K562 (cell line): ENCODE measurements around the gene USP20. TPM values are rescaled to one million over a fixed set of nuclear protein-coding genes. Genes with fewer than 3 reads are reported as not detected.

Experiments used
- ATAC-seq: fragments of 200-7000 bp; cut with Tn5 transposase; 3 replicates; pipeline ENCODE4 v1.9.1; 2020; ENCODE audit warnings: moderate library complexity
- BruUV-seq: library from RNA; stranded (reverse); fragments of 400-500 nt; replicated peaks from 2 replicates; lab custom pipeline; 2021; lab: Mats Ljungman, UMichigan
- CTCF ChIA-PET: fragments of 300-600 bp; formaldehyde crosslinking; extraction: SDS; loops from one replicate; lab custom pipeline; 2021; ENCODE audit warnings: low intra/inter-chr PET ratio; lab: Yijun Ruan, JAX
- POLR2A ChIA-PET: fragments of 300-600, 350-650 bp; sonication (Branson Sonifier 250); formaldehyde crosslinking; extraction: SDS; loops from one replicate; lab custom pipeline; 2021; ENCODE audit warnings: antibody characterized with exemption, inconsistent platforms; lab: Yijun Ruan, JAX
- DNase-seq, 4 experiments: peaks; one replicate each; pipeline versions ENCODE4 v3.0.0 to v3.0.0-alpha.2; 2011 to 2018; ENCODE audit warnings: low spot score in 3 of 4, mixed read lengths in 3 of 4; ENCODE audit errors: extremely low read depth in 1 of 4
- FAIRE-seq: peaks from 2 replicates; lab custom pipeline; 2011; peaks lifted over from hg19 to GRCh38; lab: Jason Lieb, UNC
- H2AFZ ChIP-seq: 2 replicates; pipeline ENCODE4 v1.6.0; 2011; ENCODE audit warnings: low read depth, low read length, control low read depth, inconsistent platforms
- H3K27ac ChIP-seq: fragments of 200-600 bp; 3 replicates; pipeline ENCODE4 v1.8.0; 2011; ENCODE audit warnings: low read depth, mild to moderate bottlenecking, control low read depth, inconsistent platforms, low read length, moderate library complexity, mixed read lengths; ENCODE audit errors: extremely low read depth
- H3K27me3 ChIP-seq, 2 experiments: fragments of 300-600 bp in 1 of 2; 2 replicates in 1 of 2; 3 replicates in 1 of 2; pipeline versions ENCODE4 v1.6.0 to v1.8.0; 2011; ENCODE audit warnings: inconsistent platforms in 2 of 2, low read length in 2 of 2, mild to moderate bottlenecking in 1 of 2, mixed read lengths in 1 of 2, moderate library complexity in 1 of 2; ENCODE audit not compliant: control insufficient read depth in 2 of 2, insufficient read depth in 2 of 2
- H3K36me3 ChIP-seq: fragments of 300-600 bp; 3 replicates; pipeline ENCODE4 v1.8.0; 2011; ENCODE audit warnings: mild to moderate bottlenecking, low read length, inconsistent platforms; ENCODE audit not compliant: control insufficient read depth, insufficient read depth
- H3K4me1 ChIP-seq, 2 experiments: fragments of 200-600 bp in 1 of 2; replicated peaks in 1 of 2; 2 replicates in 1 of 2; 3 replicates in 1 of 2; pipeline versions ENCODE4 v1.5.1 to v1.8.0; 2011; ENCODE audit warnings: inconsistent platforms in 2 of 2, low read length in 2 of 2, mild to moderate bottlenecking in 1 of 2, mixed read lengths in 1 of 2, moderate library complexity in 1 of 2; ENCODE audit not compliant: control insufficient read depth in 2 of 2, insufficient read depth in 2 of 2
- H3K4me2 ChIP-seq: 2 replicates; pipeline ENCODE4 v1.6.1; 2011; ENCODE audit warnings: low read length, control low read depth, inconsistent platforms, mixed read lengths; ENCODE audit not compliant: insufficient read depth
- H3K4me3 ChIP-seq: fragments of 200-600 bp; sonication (generic), shearing (Covaris generic); 2 replicates; pipeline ENCODE4 v1.5.1; 2016; ENCODE audit warnings: control low read depth, inconsistent platforms
- H3K79me2 ChIP-seq: fragments of 200-600 bp; 3 replicates; pipeline ENCODE4 v1.8.0; 2011; ENCODE audit warnings: low read length, inconsistent platforms; ENCODE audit not compliant: control insufficient read depth, insufficient read depth
- H3K9ac ChIP-seq, 2 experiments: 2 replicates each; pipeline versions ENCODE4 v1.6.0 to v1.6.1; 2011; ENCODE audit warnings: low read depth in 2 of 2, low read length in 2 of 2, control low read depth in 1 of 2, inconsistent platforms in 1 of 2, mild to moderate bottlenecking in 1 of 2, mixed read lengths in 1 of 2; ENCODE audit not compliant: insufficient read depth in 1 of 2
- H3K9me1 ChIP-seq: one replicate; pipeline ENCODE4 v1.6.0; 2011; ENCODE audit warnings: inconsistent platforms, mild to moderate bottlenecking, low read length, moderate library complexity; ENCODE audit not compliant: control insufficient read depth, insufficient read depth
- H3K9me3 ChIP-seq: replicated peaks from 2 replicates; pipeline ENCODE4 v1.5.1; 2011; ENCODE audit warnings: low read depth, low read length, inconsistent platforms; ENCODE audit not compliant: control insufficient read depth, insufficient read depth
- H4K20me1 ChIP-seq: replicated peaks from 2 replicates; pipeline ENCODE4 v1.6.1; 2011; ENCODE audit warnings: low read length, inconsistent platforms, mixed read lengths; ENCODE audit not compliant: control insufficient read depth, insufficient read depth
- CBX1 ChIP-seq: sonication (generic); IDR thresholded peaks from 2 replicates; pipeline ENCODE4 v1.6.1; 2016; ENCODE audit warnings: antibody characterized with exemption, low read depth, mild to moderate bottlenecking
- CBX8 ChIP-seq: fragments of 200-600 bp; sonication (generic); IDR thresholded peaks from 2 replicates; pipeline ENCODE4 v1.6.1; 2012; ENCODE audit warnings: borderline replicate concordance, mixed run types, low read depth, mild to moderate bottlenecking, moderate library complexity, mixed read lengths, low read length, control low read depth, inconsistent platforms; ENCODE audit not compliant: poor library complexity, severe bottlenecking; ENCODE audit errors: extremely low read depth
- DIDO1 ChIP-seq: fragments of 450-650 bp; IDR thresholded peaks from 2 replicates; pipeline ENCODE4 v1.6.1; 2016; ENCODE audit warnings: low read depth, missing biosample characterization, missing genetic modification characterization
- ELF2 ChIP-seq: fragments of 250-450 bp; sonication (Bioruptor Pico); IDR thresholded peaks from 2 replicates; pipeline ENCODE4 v1.5.0; 2021; ENCODE audit warnings: mild to moderate bottlenecking
- ESRRA ChIP-seq: fragments of 450-650 bp; IDR thresholded peaks from 2 replicates; pipeline ENCODE4 v1.6.1; 2014; ENCODE audit warnings: low read depth, mild to moderate bottlenecking, moderate library complexity, borderline replicate concordance
- FOXK2 ChIP-seq, 2 experiments: fragments of 450-650 bp; IDR thresholded peaks in 1 of 2; conservative IDR thresholded peaks in 1 of 2; 2 replicates each; pipeline ENCODE4 v1.6.1; 2016; ENCODE audit warnings: low read depth in 2 of 2, mild to moderate bottlenecking in 1 of 2
- FOXP1 ChIP-seq: sonication (generic); formaldehyde crosslinking; IDR thresholded peaks from 2 replicates; pipeline ENCODE4 v1.8.0; 2022; ENCODE audit warnings: mild to moderate bottlenecking, missing genetic modification reagents
- GTF2F1 ChIP-seq: IDR thresholded peaks from 2 replicates; pipeline ENCODE4 v1.6.1; 2011; ENCODE audit warnings: low read depth, low read length, improper control_type of control experiment
- HDAC2 ChIP-seq: fragments of 450-650 bp; IDR thresholded peaks from 2 replicates; pipeline ENCODE4 v1.6.1; 2016; ENCODE audit warnings: mild to moderate bottlenecking
- KDM1A ChIP-seq, 2 experiments: fragments of 450-650 bp; IDR thresholded peaks; 2 replicates each; pipeline ENCODE4 v1.6.1; 2016; ENCODE audit warnings: mild to moderate bottlenecking in 2 of 2
- MCM5 ChIP-seq: fragments of 450-650 bp; IDR thresholded peaks from 2 replicates; pipeline ENCODE4 v1.6.1; 2016; ENCODE audit warnings: low read depth
- MTA3 ChIP-seq: fragments of 450-650 bp; formaldehyde crosslinking; IDR thresholded peaks from 2 replicates; pipeline ENCODE4 v1.6.1; 2017; ENCODE audit warnings: mild to moderate bottlenecking, borderline replicate concordance
- NEUROD1 ChIP-seq: fragments of 150-350 bp; IDR thresholded peaks from 2 replicates; pipeline ENCODE4 v1.6.1; 2014; ENCODE audit warnings: borderline replicate concordance, low read length, low read depth; ENCODE audit not compliant: partially characterized antibody
- NFRKB ChIP-seq: fragments of 450-650 bp; IDR thresholded peaks from 2 replicates; pipeline ENCODE4 v1.6.1; 2016; ENCODE audit warnings: low read depth
- PYGO2 ChIP-seq: fragments of 450-650 bp; IDR thresholded peaks from 2 replicates; pipeline ENCODE4 v1.6.1; 2016; ENCODE audit warnings: mild to moderate bottlenecking, missing genetic modification characterization, moderate library complexity, missing compliant biosample characterization
- RAD51 ChIP-seq: fragments of 450-650 bp; IDR thresholded peaks from 2 replicates; pipeline ENCODE4 v1.7.1; 2016; ENCODE audit warnings: low read depth, mild to moderate bottlenecking, borderline replicate concordance
- RCOR1 ChIP-seq, 2 experiments: IDR thresholded peaks; 2 replicates each; pipeline ENCODE4 v1.6.1; 2012; ENCODE audit warnings: low read depth in 2 of 2, low read length in 2 of 2, borderline replicate concordance in 1 of 2, improper control_type of control experiment in 1 of 2
- SMARCA5 ChIP-seq: fragments of 450-650 bp; IDR thresholded peaks from 2 replicates; pipeline ENCODE4 v1.6.1; 2016
- SUPT5H ChIP-seq: fragments of 450-650 bp; IDR thresholded peaks from 2 replicates; pipeline ENCODE4 v1.6.1; 2016
- TGIF2 ChIP-seq: sonication (generic); formaldehyde crosslinking; IDR thresholded peaks from 2 replicates; pipeline ENCODE4 v1.8.1; 2022; ENCODE audit warnings: mild to moderate bottlenecking, missing genetic modification reagents, moderate library complexity
- ZBED1 ChIP-seq: IDR thresholded peaks from 2 replicates; pipeline ENCODE4 v1.6.1; 2014
- ZNF146 ChIP-seq: IDR thresholded peaks from one replicate; pipeline ENCODE4 v1.6.1; 2018; ENCODE audit warnings: missing compliant biosample characterization; ENCODE audit not compliant: unreplicated experiment
- ZNF436 ChIP-seq: fragments of 250-450, 450-650 bp; sonication (Bioruptor Pico); formaldehyde crosslinking; IDR thresholded peaks from 2 replicates; pipeline ENCODE4 v1.7.0; 2020; ENCODE audit warnings: mild to moderate bottlenecking
- ZNF445 ChIP-seq: fragments of 250-450 bp; sonication (Bioruptor Pico); IDR thresholded peaks from 2 replicates; pipeline ENCODE4 v1.4.0; 2020; ENCODE audit warnings: low read depth, mild to moderate bottlenecking, moderate library complexity
- ZNF589 ChIP-seq: fragments of 200-800 bp; sonication (Bioruptor generic); IDR thresholded peaks from 2 replicates; pipeline ENCODE4 v1.6.1; 2016; ENCODE audit warnings: low read depth, missing genetic modification characterization, missing compliant biosample characterization
- ZNF655 ChIP-seq: fragments of 250-450 bp; sonication (Bioruptor Pico); IDR thresholded peaks from 2 replicates; pipeline ENCODE4 v1.5.0; 2021
- ZNF668 ChIP-seq: fragments of 250-450 bp; sonication (Bioruptor Pico); IDR thresholded peaks from 2 replicates; pipeline ENCODE4 v1.8.0; 2022; ENCODE audit warnings: mild to moderate bottlenecking, inconsistent platforms
- WGBS: fragments of 100-300 bp; shearing (Covaris generic); methylation state at CpG from one replicate; pipeline ENCODE4 v1.1.6; 2016; ENCODE audit warnings: low coverage, mixed read lengths; ENCODE audit not compliant: insufficient coverage; ENCODE audit errors: missing lambda C conversion rate; 5-methylcytosine and 5-hydroxymethylcytosine counted together
- in situ Hi-C: fragments of 300-500 bp; cut with MboI; formaldehyde crosslinking; loops from 4 replicates; pipeline ENCODE4 v1.15.0; 2018; ENCODE audit warnings: inconsistent platforms, mixed read lengths
- intact Hi-C: fragments of 100-400 bp; cut with micrococcal nuclease; formaldehyde crosslinking; loops from 2 replicates; pipeline ENCODE4 v1.14.2; 2022
- polyA plus RNA-seq, 8 experiments: library from polyadenylated mRNA; depleted of rRNA in 4 of 8; stranded (reverse) in 5 of 8; unstranded in 3 of 8; fragments of >200 nt; fragmentation: Nextera tagmentation in 2 of 8; fragmentation: Illumina TruSeq in 1 of 8; extraction: Ambion mirVana in 2 of 8; extraction: Trizol in 1 of 8; gene quantifications; 2 replicates each; pipeline versions ENCODE4 v1.2.1 to v1.2.3, GENCODE V29; 2011 to 2014; ENCODE audit warnings: inconsistent platforms in 1 of 8, missing spikeins in 1 of 8
- total RNA-seq, 7 experiments: library from RNA; depleted of rRNA in 6 of 7; stranded (reverse); fragments of >200 nt in 6 of 7; fragmentation: Illumina TruSeq in 2 of 7; extraction: Trizol in 2 of 7; gene quantifications; 2 replicates each; pipeline versions ENCODE4 v1.2.1 to v1.2.3, GENCODE V29; 2011 to 2021; ENCODE audit warnings: low replicate concordance in 1 of 7

The USP20 gene
- total and polyA plus RNA-seq, 9 of the 15 experiments (the other 6 are each of a cell fraction or from before 2014, with no cell fraction given) = 1.9 to 136 (median 49.1) TPM

- H3K36me3 ChIP-seq = peaks cover 64% of the 10 kb centered on the region
- WGBS = 46% methylated on average over 1 of the region's 1 CpG
- FAIRE-seq (no peak), DNase-seq (peak in 1 of 4 experiments; percentile 30), ATAC-seq (no peak)
- intact Hi-C loops = no loop called here
- H3K9me1 ChIP-seq = no peaks in the 10 kb centered on the region
- peaks cover 20% of the 10 kb centered on the region for H3K79me2 ChIP-seq
- H3K4me3 ChIP-seq = no peak overlapping the region
- H3K9ac ChIP-seq = no peak overlapping the region
- no peaks in the 10 kb centered on the region for H3K9me3 ChIP-seq
- H3K27ac ChIP-seq = no peak overlapping the region
- CTCF ChIA-PET = no interaction called here
- no peak overlapping the region for H2AFZ ChIP-seq
- POLR2A ChIA-PET = interaction anchor here (0.7 to 1.4 kb wide), 6 partner anchors 8 to 199 kb away, joined by 3 to 7 read pairs (median 4); partner anchors contain the start of genes C9orf78 and USP20
- in situ Hi-C loops = no loop called here
- H3K4me1 ChIP-seq = peaks cover 11 to 13% of the 10 kb centered on the region in 2 experiments; a peak in 4 of 5 replicates
- H3K4me2 ChIP-seq = no peak overlapping the region
- BruUV-seq = no TSS peak
- H4K20me1 ChIP-seq = no peaks in the 10 kb centered on the region
- no peaks in the 10 kb centered on the region for H3K27me3 ChIP-seq
- no peak for TF ChIP-seq GTF2F1
- 0 out of 2 replicates have a peak, but pooled peaks have one; percentile 52 for TF ChIP-seq CBX1
- TF ChIP-seq ZNF445 (CRISPR knock-in tag) = no peak
- peak; percentile 93 for TF ChIP-seq HDAC2
- no peak for TF ChIP-seq MTA3
- TF ChIP-seq ZNF146 = no peak
- TF ChIP-seq CBX8 = no peak
- TF ChIP-seq ZNF436 (CRISPR knock-in tag) = no peak
- no peak for TF ChIP-seq ZNF655
- TF ChIP-seq ZNF668 (CRISPR knock-in tag) = no peak
- TF ChIP-seq ELF2 (CRISPR knock-in tag) = 0 out of 2 replicates have a peak, but pooled peaks have one; percentile 38
- TF ChIP-seq KDM1A (IDR thresholded peaks at IDR 0.05) = peak; percentile 52 to 81; a peak in 3 of 4 replicates
- TF ChIP-seq RCOR1 (IDR thresholded peaks at IDR 0.05; ENCODE audit: borderline replicate concordance in 1 of 2, low read depth in 2 of 2, low read length in 2 of 2) = peak in 1 of 2 experiments; percentile 65; a peak in 1 of 4 replicates
- no peak for TF ChIP-seq FOXK2 (conservative IDR thresholded peaks at IDR 0.05 in 1 of 2, IDR thresholded peaks at IDR 0.05 in 1 of 2; ENCODE audit: low read depth in 2 of 2)
- TF ChIP-seq ZBED1 = no peak
- no peak for TF ChIP-seq NEUROD1
- TF ChIP-seq FOXP1 (CRISPR knock-in tag) = no peak
- TF ChIP-seq ZNF589 (CRISPR knock-in tag) = no peak
- TF ChIP-seq ESRRA = 0 out of 2 replicates have a peak, but pooled peaks have one; percentile 23
- no peak for TF ChIP-seq RAD51
- no peak for TF ChIP-seq DIDO1 (tag)
- TF ChIP-seq NFRKB = no peak
- 0 out of 2 replicates have a peak, but pooled peaks have one; percentile 12 for TF ChIP-seq SUPT5H
- peak; percentile 82 for TF ChIP-seq SMARCA5
- TF ChIP-seq TGIF2 (CRISPR knock-in tag) = no peak
- TF ChIP-seq PYGO2 (tag) = no peak
- TF ChIP-seq MCM5 = no peak
Measured at GRCh38 chr9:129826759-129827158, 8.5 kb upstream of the USP20 start.
